OCI-LY7 (cell line): ENCODE results near the gene MPRIP. TPM values are rescaled to one million over a fixed set of nuclear protein-coding genes. Genes with fewer than 3 reads are reported as not detected.

Experiments used
- Bru-seq: library from RNA; stranded (reverse); fragments of 400-500 nt; gene quantifications from one replicate; lab custom pipeline; 2021; lab: Mats Ljungman, UMichigan
- BruChase-seq, 2 experiments: library from RNA; stranded (reverse); fragments of 400-500 nt; gene quantifications; one replicate each; lab custom pipeline; 2021; lab: Mats Ljungman, UMichigan
- BruUV-seq: library from RNA; stranded (reverse); fragments of 400-500 nt; replicated peaks from 2 replicates; lab custom pipeline; 2021; lab: Mats Ljungman, UMichigan
- CTCF ChIA-PET: fragments of 300-600 bp; sonication (Branson Sonifier 250); formaldehyde crosslinking; loops from one replicate; lab custom pipeline; 2022; ENCODE audit warnings: antibody characterized with exemption; ENCODE audit not compliant: unreplicated experiment; lab: Charles Lee
- POLR2A ChIA-PET: fragments of 300-600 bp; sonication (Branson Sonifier 250); formaldehyde crosslinking; loops from one replicate; lab custom pipeline; 2022; ENCODE audit warnings: antibody characterized with exemption; lab: Charles Lee
- DNase-seq: peaks from one replicate; pipeline ENCODE4 v3.0.0-alpha.2; 2015; ENCODE audit warnings: low spot score
- H2AFZ ChIP-seq: fragments of 200-600 bp; sonication (generic), shearing (Covaris generic); 2 replicates; pipeline ENCODE4 v1.6.1; 2014; ENCODE audit warnings: mild to moderate bottlenecking, antibody characterized with exemption, low read length, moderate library complexity
- H3K27ac ChIP-seq: fragments of 200-600 bp; sonication (generic); 2 replicates; pipeline ENCODE4 v1.5.1; 2014; ENCODE audit warnings: mixed run types, low read depth, mild to moderate bottlenecking, moderate library complexity, low read length, inconsistent platforms; ENCODE audit not compliant: poor library complexity, severe bottlenecking
- H3K36me3 ChIP-seq: fragments of 200-600 bp; sonication (generic); 2 replicates; pipeline ENCODE4 v1.6.1; 2014; ENCODE audit warnings: mild to moderate bottlenecking, antibody characterized with exemption, low read length, moderate library complexity, mixed read lengths; ENCODE audit not compliant: insufficient read depth
- H3K4me1 ChIP-seq: fragments of 200-600 bp; sonication (generic); 2 replicates; pipeline ENCODE4 v1.5.1; 2014; ENCODE audit warnings: mild to moderate bottlenecking, low read length; ENCODE audit not compliant: insufficient read depth, poor library complexity, severe bottlenecking
- H3K4me2 ChIP-seq: fragments of 200-600 bp; sonication (generic); 2 replicates; pipeline ENCODE4 v1.6.1; 2014; ENCODE audit warnings: mild to moderate bottlenecking, low read length
- H3K4me3 ChIP-seq: fragments of 200-600 bp; sonication (generic); 2 replicates; pipeline ENCODE4 v1.5.1; 2014; ENCODE audit warnings: mild to moderate bottlenecking, low read depth, low read length; ENCODE audit not compliant: poor library complexity, severe bottlenecking
- H3K79me2 ChIP-seq: fragments of 200-600 bp; sonication (generic); 2 replicates; pipeline ENCODE4 v1.6.1; 2016; ENCODE audit warnings: low read depth, mild to moderate bottlenecking, low read length, moderate library complexity, mixed read lengths; ENCODE audit not compliant: insufficient read depth
- H3K9me2 ChIP-seq: fragments of 200-600 bp; sonication (generic); 2 replicates; pipeline ENCODE4 v1.6.1; 2016; ENCODE audit warnings: mild to moderate bottlenecking, low read length, mixed read lengths; ENCODE audit not compliant: insufficient read depth
- H3K9me3 ChIP-seq: fragments of 200-600 bp; sonication (generic); 2 replicates; pipeline ENCODE4 v1.6.1; 2014; ENCODE audit warnings: mild to moderate bottlenecking, mixed run types, low read length, mixed read lengths
- H4K20me1 ChIP-seq: fragments of 200-600 bp; sonication (generic); 2 replicates; pipeline ENCODE4 v1.6.1; 2014; ENCODE audit warnings: mild to moderate bottlenecking, antibody characterized with exemption, low read length, moderate library complexity, mixed read lengths; ENCODE audit not compliant: insufficient read depth
- EZH2phosphoT487 ChIP-seq: fragments of 200-600 bp; sonication (generic); IDR thresholded peaks from 2 replicates; pipeline ENCODE4 v1.6.1; 2018; ENCODE audit warnings: low read depth, borderline replicate concordance, mild to moderate bottlenecking, mixed run types, antibody characterized with exemption, low read length, moderate library complexity, mixed read lengths
- intact Hi-C: fragments of 100-400 bp; cut with micrococcal nuclease; formaldehyde crosslinking; loops from one replicate; pipeline ENCODE4 v1.10.0; 2022; ENCODE audit not compliant: unreplicated experiment
- long read RNA-seq: library from polyadenylated mRNA; stranded (forward); transcript quantifications from one replicate; pipeline ENCODE4 v2.0.0, GENCODE V29; 2022
- total RNA-seq, 2 experiments: library from RNA; depleted of rRNA in 1 of 2; stranded (reverse); fragments of >200 nt in 1 of 2; shearing (Covaris generic) in 1 of 2; gene quantifications; 2 replicates each; pipeline ENCODE4 v1.2.3, GENCODE V29; 2014 to 2022
- TF ChIP-seq, protein P1 (sequence below): fragments of 200-600 bp; sonication (generic); conservative IDR thresholded peaks from 2 replicates; pipeline ENCODE4 v1.5.1; 2014; ENCODE audit warnings: mild to moderate bottlenecking, antibody characterized with exemption, low read length, moderate library complexity, mixed read lengths

Gene MPRIP, protein sequence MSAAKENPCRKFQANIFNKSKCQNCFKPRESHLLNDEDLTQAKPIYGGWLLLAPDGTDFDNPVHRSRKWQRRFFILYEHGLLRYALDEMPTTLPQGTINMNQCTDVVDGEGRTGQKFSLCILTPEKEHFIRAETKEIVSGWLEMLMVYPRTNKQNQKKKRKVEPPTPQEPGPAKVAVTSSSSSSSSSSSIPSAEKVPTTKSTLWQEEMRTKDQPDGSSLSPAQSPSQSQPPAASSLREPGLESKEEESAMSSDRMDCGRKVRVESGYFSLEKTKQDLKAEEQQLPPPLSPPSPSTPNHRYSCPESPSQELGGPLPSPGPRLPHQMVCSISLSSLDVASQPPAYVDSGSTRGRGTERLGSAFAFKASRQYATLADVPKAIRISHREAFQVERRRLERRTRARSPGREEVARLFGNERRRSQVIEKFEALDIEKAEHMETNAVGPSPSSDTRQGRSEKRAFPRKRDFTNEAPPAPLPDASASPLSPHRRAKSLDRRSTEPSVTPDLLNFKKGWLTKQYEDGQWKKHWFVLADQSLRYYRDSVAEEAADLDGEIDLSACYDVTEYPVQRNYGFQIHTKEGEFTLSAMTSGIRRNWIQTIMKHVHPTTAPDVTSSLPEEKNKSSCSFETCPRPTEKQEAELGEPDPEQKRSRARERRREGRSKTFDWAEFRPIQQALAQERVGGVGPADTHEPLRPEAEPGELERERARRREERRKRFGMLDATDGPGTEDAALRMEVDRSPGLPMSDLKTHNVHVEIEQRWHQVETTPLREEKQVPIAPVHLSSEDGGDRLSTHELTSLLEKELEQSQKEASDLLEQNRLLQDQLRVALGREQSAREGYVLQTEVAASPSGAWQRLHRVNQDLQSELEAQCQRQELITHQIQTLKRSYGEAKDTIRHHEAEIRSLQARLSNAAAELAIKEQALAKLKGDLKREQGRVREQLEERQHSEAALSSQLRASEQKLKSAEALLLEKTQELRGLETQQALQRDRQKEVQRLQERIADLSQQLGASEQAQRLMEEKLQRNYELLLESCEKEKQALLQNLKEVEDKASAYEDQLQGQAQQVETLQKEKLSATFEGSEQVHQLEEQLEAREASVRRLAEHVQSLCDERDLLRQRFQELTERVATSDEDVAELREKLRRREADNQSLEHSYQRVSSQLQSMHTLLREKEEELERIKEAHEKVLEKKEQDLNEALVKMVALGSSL (N-terminal part only)
- total RNA-seq (2014; rRNA removed; shearing (Covaris generic)) (73.3 and 78.9 TPM in 2 replicates), total RNA-seq (2022) (109 and 118 TPM in 2 replicates), Bru-seq, nascent RNA (percentile 59 among the genes with signal in this experiment), BruChase-seq, experiment 1, labeled RNA remaining after a 6-hour chase (percentile 68 among the genes with signal in this experiment), BruChase-seq, experiment 2, labeled RNA remaining after a 2-hour chase (percentile 62 among the genes with signal in this experiment)
- long read RNA-seq, full-length matches to known transcripts: 15 of 68 reads
- long read RNA-seq, partial matches to known transcripts: 27 of 68 reads
- long read RNA-seq, other reads (novel, unspliced or antisense): 26 of 68 reads

DNA sequence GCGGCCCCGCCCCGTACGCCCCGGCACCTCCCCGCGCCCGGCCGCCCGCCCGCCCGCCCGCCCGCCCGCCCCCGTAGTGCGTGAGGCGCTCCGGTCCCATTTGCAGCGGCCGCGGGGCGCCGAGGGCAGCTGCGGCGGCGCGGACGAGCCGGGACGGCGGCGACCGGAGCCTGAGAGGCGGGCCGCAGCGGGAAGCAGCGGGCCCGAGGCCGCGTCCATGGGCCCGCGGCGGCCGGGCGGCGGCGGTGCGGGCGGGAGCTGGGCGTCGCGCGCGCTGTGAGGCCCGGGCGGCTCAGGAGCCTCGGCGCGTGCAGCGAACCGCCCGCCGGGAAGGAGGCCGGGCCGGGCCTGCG, at the start of gene MPRIP:
TSS of gene MPRIP (plus strand) at position 74 of the 353 bp plus-strand sequence. CDS start 392 bp downstream, outside the sequence.
- Histone ChIP-seq H4K20me1 (peaks cover 21% of the 10 kb centered on the region), H3K4me2 (peak within 1 kb of the TSS; percentile 98), H3K79me2 (peaks cover 39% of the 10 kb centered on the region), H3K9me3 (no peaks in the 10 kb centered on the region), H3K27ac (no peak within 1 kb of the TSS), H3K4me3 (peak within 1 kb of the TSS; percentile 84), H3K36me3 (no peaks in the 10 kb centered on the region), H3K9me2 (no peaks in the 10 kb centered on the region), H2AFZ (peak within 1 kb of the TSS; percentile 78), H3K4me1 (peaks cover 42% of the 10 kb centered on the region)
- CTCF ChIA-PET: no interaction called here
- intact Hi-C loops: no loop called here
- TF ChIP-seq, protein P1, sequence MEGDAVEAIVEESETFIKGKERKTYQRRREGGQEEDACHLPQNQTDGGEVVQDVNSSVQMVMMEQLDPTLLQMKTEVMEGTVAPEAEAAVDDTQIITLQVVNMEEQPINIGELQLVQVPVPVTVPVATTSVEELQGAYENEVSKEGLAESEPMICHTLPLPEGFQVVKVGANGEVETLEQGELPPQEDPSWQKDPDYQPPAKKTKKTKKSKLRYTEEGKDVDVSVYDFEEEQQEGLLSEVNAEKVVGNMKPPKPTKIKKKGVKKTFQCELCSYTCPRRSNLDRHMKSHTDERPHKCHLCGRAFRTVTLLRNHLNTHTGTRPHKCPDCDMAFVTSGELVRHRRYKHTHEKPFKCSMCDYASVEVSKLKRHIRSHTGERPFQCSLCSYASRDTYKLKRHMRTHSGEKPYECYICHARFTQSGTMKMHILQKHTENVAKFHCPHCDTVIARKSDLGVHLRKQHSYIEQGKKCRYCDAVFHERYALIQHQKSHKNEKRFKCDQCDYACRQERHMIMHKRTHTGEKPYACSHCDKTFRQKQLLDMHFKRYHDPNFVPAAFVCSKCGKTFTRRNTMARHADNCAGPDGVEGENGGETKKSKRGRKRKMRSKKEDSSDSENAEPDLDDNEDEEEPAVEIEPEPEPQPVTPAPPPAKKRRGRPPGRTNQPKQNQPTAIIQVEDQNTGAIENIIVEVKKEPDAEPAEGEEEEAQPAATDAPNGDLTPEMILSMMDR: no peak
- no peak for TF ChIP-seq EZH2phosphoT487
- BruUV-seq: no TSS peak
- no peak for DNase-seq
- POLR2A ChIA-PET: no interaction called here

DNA sequence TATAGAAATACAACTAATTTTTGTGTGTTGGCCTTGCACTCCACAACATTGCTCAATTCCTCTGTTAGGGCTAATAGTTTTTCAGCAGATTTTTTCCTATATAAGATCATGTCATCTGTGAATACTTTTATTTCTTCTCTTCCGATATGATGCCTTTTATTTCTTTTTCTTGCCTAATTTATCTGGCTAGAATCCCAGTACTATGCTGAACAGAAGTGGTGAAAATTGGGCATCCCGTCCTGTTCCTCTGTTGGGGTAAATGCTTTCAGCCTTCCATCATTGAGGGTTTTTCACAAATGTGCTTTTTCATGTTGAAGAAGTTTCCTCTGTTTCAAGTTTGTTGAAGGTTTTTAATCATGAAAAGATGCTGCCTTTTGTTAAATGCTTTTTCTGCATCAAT, 47.6 kb upstream of the MPRIP start:
- no peak overlapping the region for H3K27ac ChIP-seq
- DNase-seq: no peak
- H3K9me2 ChIP-seq: no peaks in the 10 kb centered on the region
- H3K4me3 ChIP-seq: no peak overlapping the region
- H3K4me1 ChIP-seq: peaks cover 21% of the 10 kb centered on the region
- no peaks in the 10 kb centered on the region for H3K79me2 ChIP-seq
- no peak overlapping the region for H3K4me2 ChIP-seq
- intact Hi-C loops: no loop called here
- ChIA-PET CTCF (no interaction called here), POLR2A (no interaction called here)
- no peaks in the 10 kb centered on the region for H3K36me3 ChIP-seq
- no peak overlapping the region for H2AFZ ChIP-seq
- TF ChIP-seq EZH2phosphoT487: no peak
- TF ChIP-seq, protein P1: no peak
- no peaks in the 10 kb centered on the region for H3K9me3 ChIP-seq
- H4K20me1 ChIP-seq: no peaks in the 10 kb centered on the region
- no TSS peak for BruUV-seq
